GM12878 (cell line): ENCODE data around the gene ADAMTSL3. TPM values are rescaled to one million over a fixed set of nuclear protein-coding genes. Genes with fewer than 3 reads are reported as not detected.

Source experiments
- ATAC-seq: fragments of 200-7000 bp; cut with Tn5 transposase; 3 replicates; pipeline ENCODE4 v1.9.1; 2020; ENCODE audit warnings: mild to moderate bottlenecking, moderate library complexity
- BruUV-seq: library from RNA; stranded (reverse); fragments of 400-500 nt; replicated peaks from 2 replicates; lab custom pipeline; 2021; lab: Mats Ljungman, UMichigan
- CTCF ChIA-PET: fragments of 300-600 bp; sonication (Branson Sonifier 250); formaldehyde crosslinking; extraction: SDS; loops from one replicate; lab custom pipeline; 2021; ENCODE audit warnings: inconsistent platforms; lab: Yijun Ruan, JAX
- POLR2A ChIA-PET: fragments of 350-600 bp; formaldehyde crosslinking; extraction: SDS; loops from one replicate; lab custom pipeline; 2021; ENCODE audit warnings: inconsistent platforms; lab: Charles Lee
- RAD21 ChIA-PET: fragments of 300-600 bp; sonication (Branson Sonifier 250); formaldehyde crosslinking; loops from one replicate; lab custom pipeline; 2023; ENCODE audit warnings: antibody characterized with exemption; ENCODE audit not compliant: unreplicated experiment; lab: Charles Lee
- SMC1A ChIA-PET: fragments of 300-600 bp; sonication (Branson Sonifier 250); formaldehyde crosslinking; loops from one replicate; lab custom pipeline; 2023; ENCODE audit not compliant: unreplicated experiment, uncharacterized antibody; lab: Charles Lee
- DNase-seq: peaks from one replicate; pipeline ENCODE4 v3.0.0-alpha.2; 2011; ENCODE audit warnings: low read depth, low spot score
- FAIRE-seq: peaks from 3 replicates; lab custom pipeline; 2011; peaks lifted over from hg19 to GRCh38; lab: Jason Lieb, UNC
- H2AFZ ChIP-seq: 2 replicates; pipeline ENCODE4 v1.6.0; 2011; ENCODE audit warnings: low read depth, low read length, control low read depth; ENCODE audit not compliant: control insufficient read depth
- H3K27ac ChIP-seq: 2 replicates; pipeline ENCODE4 v1.5.1; 2011; ENCODE audit warnings: control low read depth; ENCODE audit not compliant: control insufficient read depth, insufficient read depth
- H3K27me3 ChIP-seq, 2 experiments: replicated peaks in 1 of 2; 2 replicates each; pipeline versions ENCODE4 v1.6.0 to v1.6.1; 2011; ENCODE audit warnings: low read length in 1 of 2; ENCODE audit not compliant: control insufficient read depth in 2 of 2, insufficient read depth in 2 of 2
- H3K36me3 ChIP-seq, 2 experiments: 2 replicates each; pipeline ENCODE4 v1.5.1; 2011; ENCODE audit warnings: low read length in 1 of 2; ENCODE audit not compliant: control insufficient read depth in 2 of 2, insufficient read depth in 2 of 2
- H3K4me1 ChIP-seq: 2 replicates; pipeline ENCODE4 v1.6.1; 2011; ENCODE audit warnings: mild to moderate bottlenecking, low read length, moderate library complexity, mixed read lengths; ENCODE audit not compliant: control insufficient read depth, insufficient read depth
- H3K4me2 ChIP-seq: 2 replicates; pipeline ENCODE4 v1.6.0; 2011; ENCODE audit warnings: control low read depth; ENCODE audit not compliant: control insufficient read depth, insufficient read depth
- H3K4me3 ChIP-seq: fragments of 200-600 bp; sonication (generic); 2 replicates; pipeline ENCODE4 v1.5.1; 2016
- H3K79me2 ChIP-seq: 2 replicates; pipeline ENCODE4 v1.6.0; 2011; ENCODE audit warnings: low read length; ENCODE audit not compliant: control insufficient read depth, insufficient read depth
- H3K9ac ChIP-seq: 2 replicates; pipeline ENCODE4 v1.8.0; 2011; ENCODE audit warnings: low read length, control low read depth, mixed read lengths; ENCODE audit not compliant: control insufficient read depth, insufficient read depth
- H3K9me3 ChIP-seq: replicated peaks from 3 replicates; pipeline ENCODE4 v1.5.1; 2011; ENCODE audit warnings: mild to moderate bottlenecking, low read length; ENCODE audit not compliant: control insufficient read depth, insufficient read depth
- H4K20me1 ChIP-seq: 2 replicates; pipeline ENCODE4 v1.6.0; 2011; ENCODE audit not compliant: control insufficient read depth, insufficient read depth
- IRF5 ChIP-seq: fragments of 450-650 bp; IDR thresholded peaks from 2 replicates; pipeline ENCODE4 v1.6.1; 2017; ENCODE audit warnings: borderline replicate concordance
- PAX5 ChIP-seq: IDR thresholded peaks from 2 replicates; pipeline ENCODE4 v1.6.1; 2011; ENCODE audit warnings: low read depth, low read length, borderline replicate concordance
- POLR2AphosphoS5 ChIP-seq: IDR thresholded peaks from 2 replicates; pipeline ENCODE4 v1.6.1; 2011; ENCODE audit warnings: mild to moderate bottlenecking, low read length, inconsistent platforms
- SUPT20H ChIP-seq: IDR thresholded peaks from 2 replicates; pipeline ENCODE4 v1.6.1; 2011; ENCODE audit warnings: low read depth, mild to moderate bottlenecking, low read length, moderate library complexity, borderline replicate concordance; ENCODE audit not compliant: control insufficient read depth
- WGBS: methylation state at CpG from one replicate; pipeline ENCODE4 v1.1.6; 2016; ENCODE audit warnings: low lambda C conversion rate; ENCODE audit not compliant: insufficient replicate concordance, insufficient coverage; ENCODE audit errors: missing lambda C conversion rate; 5-methylcytosine and 5-hydroxymethylcytosine counted together
- in situ Hi-C: fragments of 300-500 bp; cut with MboI; formaldehyde crosslinking; loops from 9 replicates; pipeline ENCODE4 v1.14.3; 2018; ENCODE audit warnings: mixed read lengths
- intact Hi-C: fragments of 100-400 bp; cut with micrococcal nuclease; formaldehyde crosslinking; loops from one replicate; pipeline ENCODE4 v1.14.2; 2022; ENCODE audit not compliant: unreplicated experiment
- polyA plus RNA-seq, 11 experiments: library from polyadenylated mRNA; depleted of rRNA in 4 of 11; unstranded in 6 of 11; stranded (reverse) in 5 of 11; fragments of >200 nt; fragmentation: Nextera tagmentation in 4 of 11; fragmentation: Illumina TruSeq in 1 of 11; extraction: Ambion mirVana in 4 of 11; extraction: Trizol in 1 of 11; gene quantifications; 1 replicate in 1 of 11; 2 replicates in 10 of 11; pipeline versions ENCODE4 v1.2.1 to v1.2.3, GENCODE V29; 2011 to 2016; ENCODE audit warnings: inconsistent platforms in 2 of 11, missing spikeins in 2 of 11, low read depth in 1 of 11
- total RNA-seq, 4 experiments: library from RNA; depleted of rRNA in 3 of 4; stranded (reverse); fragments of >200 nt in 3 of 4; fragmentation: Illumina TruSeq in 1 of 4; extraction: Trizol in 1 of 4; gene quantifications; 2 replicates each; pipeline versions ENCODE4 v1.2.1 to v1.2.3, GENCODE V29; 2013 to 2021

Gene ADAMTSL3
- total and polyA plus RNA-seq, 10 of the 15 experiments (the other 5 are each of a cell fraction or from before 2014, with no cell fraction given) = 0.01 to 0.28 (median 0.13) TPM

DNA sequence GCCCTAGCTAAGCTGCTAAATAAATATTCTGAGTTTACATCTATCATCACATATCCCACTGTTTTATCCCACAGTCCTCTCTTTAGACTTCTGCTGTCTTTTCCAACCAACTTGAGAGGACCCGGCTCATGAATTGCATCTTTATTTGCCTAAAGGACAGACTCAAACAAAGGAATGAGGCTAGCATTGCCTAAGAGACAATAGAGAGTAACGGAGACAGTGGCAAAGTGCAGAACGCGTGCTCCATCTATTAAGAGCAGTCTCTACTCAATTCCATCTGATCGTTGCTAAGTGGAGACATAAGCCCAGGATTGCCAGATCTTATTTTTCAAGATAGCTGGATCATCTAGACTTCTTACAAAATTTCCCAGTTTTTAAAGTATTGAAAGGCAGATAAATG lies 2.3 kb downstream of the ADAMTSL3 start:
- Histone ChIP-seq H3K9me3 (no peaks in the 10 kb centered on the region; the same call in 1 of the 3 replicates), H3K4me3 (no peak overlapping the region), H3K27ac (no peak overlapping the region), H4K20me1 (no peaks in the 10 kb centered on the region), H3K4me2 (no peak overlapping the region), H3K9ac (no peak overlapping the region), H3K36me3 (no peaks in the 10 kb centered on the region), H3K27me3 (peaks cover 6 to 7% of the 10 kb centered on the region in 2 experiments; a peak in 3 of 4 replicates), H2AFZ (no peak overlapping the region), H3K4me1 (no peaks in the 10 kb centered on the region), H3K79me2 (no peaks in the 10 kb centered on the region)
- BruUV-seq = no TSS peak
- no peak for ATAC-seq
- ChIA-PET RAD21 (no interaction called here), CTCF (interaction anchor here (0.9 kb wide), 1 partner anchor 91 kb away, joined by 3 read pairs; no protein-coding TSS in a partner anchor), SMC1A (interaction anchor here (1.1 kb wide), 1 partner anchor 16 kb away, joined by 4 read pairs; no protein-coding TSS in a partner anchor), POLR2A (no interaction called here)
- no peak for DNase-seq
- WGBS = 67% methylated on average over 5 of the region's 5 CpGs
- in situ Hi-C loops (no loop called here), intact Hi-C loops (no loop called here)
- no peak for FAIRE-seq
- TF ChIP-seq POLR2AphosphoS5 (no peak), IRF5 (no peak), SUPT20H (no peak), PAX5 (no peak)
